Body of pancreas (tissue), 4 donors: ENCODE data around the gene VWA5B1.

Experiments
- CTCF ChIP-seq, 7 experiments: fragments of 450-650 bp in 4 of 7; fragments of 200-600 bp in 3 of 7; sonication (generic) in 3 of 7; IDR thresholded peaks; one replicate each; pipeline ENCODE4 v1.5.1; 2016 to 2019; ENCODE audit warnings: antibody characterized with exemption in 7 of 7
- POLR2A ChIP-seq, 3 donors: fragments of 450-650 bp; IDR thresholded peaks; one replicate each; pipeline ENCODE4 v1.6.1; 2016; ENCODE audit warnings: antibody characterized with exemption in 3 of 3, mild to moderate bottlenecking in 2 of 3

- TF ChIP-seq CTCF (IDR thresholded peaks at IDR 0.05), result no peak
- TF ChIP-seq POLR2A (IDR thresholded peaks at IDR 0.05), result no peak
Measured at GRCh38 chr1:20389571-20389970, 98.9 kb downstream of the VWA5B1 start.
